Measurements from ENCODE around the gene KCNG4.

GRCh38 chr16:84279881-84280280, 40.1 kb upstream of the KCNG4 start:
- TF ChIP-seq CTCF (optimal IDR thresholded peaks at IDR 0.05 in 1 of 3, IDR thresholded peaks at IDR 0.05 in 1 of 3, conservative IDR thresholded peaks at IDR 0.05 in 1 of 3; ENCODE audit: extremely low read depth in 1 of 3, insufficient read depth in 2 of 3, low read length in 3 of 3) (no peak), EZH2 (IDR thresholded peaks at IDR 0.05; ENCODE audit: low read length) (no peak)

Data from keratinocyte (primary cell).